GM23338 (cell line): Measurements from ENCODE around the gene VPS45. TPM values are rescaled to one million over a fixed set of nuclear protein-coding genes. Genes with fewer than 3 reads are reported as not detected.

Source experiments
- ATAC-seq: fragments of 200-7000 bp; cut with Tn5 transposase; 3 replicates; pipeline ENCODE4 v1.9.1; 2020
- DNase-seq: peaks from one replicate; pipeline ENCODE4 v3.0.0-alpha.2; 2015; ENCODE audit warnings: low spot score
- H2AFZ ChIP-seq: fragments of 200-600 bp; sonication (generic); 2 replicates; pipeline ENCODE4 v1.8.0; 2016; ENCODE audit warnings: antibody characterized with exemption, mild to moderate bottlenecking, moderate library complexity
- H3F3A ChIP-seq: fragments of 200-600 bp; sonication (generic); replicated peaks from 2 replicates; pipeline ENCODE4 v1.8.0; 2017; ENCODE audit warnings: antibody characterized with exemption, mixed run types, low read depth
- H3K27ac ChIP-seq: fragments of 200-600 bp; sonication (generic); 2 replicates; pipeline ENCODE4 v1.6.1; 2016; ENCODE audit warnings: low read depth
- H3K27me3 ChIP-seq: fragments of 200-600 bp; sonication (generic); 2 replicates; pipeline ENCODE4 v1.8.0; 2016; ENCODE audit warnings: mild to moderate bottlenecking, mixed run types, moderate library complexity; ENCODE audit not compliant: insufficient read depth
- H3K36me3 ChIP-seq: fragments of 200-600 bp; sonication (generic); 2 replicates; pipeline ENCODE4 v1.8.0; 2016; ENCODE audit warnings: mild to moderate bottlenecking; ENCODE audit not compliant: insufficient read depth
- H3K4me1 ChIP-seq: fragments of 200-600 bp; sonication (generic); 2 replicates; pipeline ENCODE4 v1.8.0; 2016; ENCODE audit warnings: mild to moderate bottlenecking, moderate library complexity; ENCODE audit not compliant: insufficient read depth
- H3K4me2 ChIP-seq: fragments of 200-600 bp; sonication (generic); 2 replicates; pipeline ENCODE4 v1.7.1; 2017; ENCODE audit warnings: mixed run types
- H3K4me3 ChIP-seq: fragments of 200-600 bp; sonication (generic); 2 replicates; pipeline ENCODE4 v1.6.1; 2016; ENCODE audit warnings: mixed run types
- H3K79me2 ChIP-seq: fragments of 200-600 bp; sonication (generic); replicated peaks from 2 replicates; pipeline ENCODE4 v1.8.0; 2017; ENCODE audit warnings: mild to moderate bottlenecking; ENCODE audit not compliant: insufficient read depth
- H3K9me2 ChIP-seq: fragments of 200-600 bp; sonication (generic); 2 replicates; pipeline ENCODE4 v1.8.0; 2017; ENCODE audit not compliant: insufficient read depth
- H4K20me1 ChIP-seq: fragments of 200-600 bp; sonication (generic); replicated peaks from 2 replicates; pipeline ENCODE4 v1.8.0; 2017; ENCODE audit warnings: mild to moderate bottlenecking; ENCODE audit not compliant: insufficient read depth
- H3K27ac Mint-ChIP-seq: 2 replicates; pipeline ENCODE4 v1.8.0; 2020; ENCODE audit warnings: inconsistent platforms, mild to moderate bottlenecking, moderate library complexity, mixed read lengths
- H3K27me3 Mint-ChIP-seq: 3 replicates; pipeline ENCODE4 v1.8.0; 2022; ENCODE audit warnings: low read depth, mild to moderate bottlenecking, moderate library complexity, mixed read lengths, inconsistent platforms; ENCODE audit not compliant: insufficient read depth, poor library complexity
- H3K36me3 Mint-ChIP-seq: 3 replicates; pipeline ENCODE4 v1.8.0; 2021; ENCODE audit warnings: low read depth, mild to moderate bottlenecking, inconsistent platforms, moderate library complexity, mixed read lengths
- H3K4me1 Mint-ChIP-seq: 3 replicates; pipeline ENCODE4 v1.8.0; 2020; ENCODE audit warnings: mild to moderate bottlenecking, inconsistent platforms, mixed read lengths
- H3K4me3 Mint-ChIP-seq: 3 replicates; pipeline ENCODE4 v1.8.0; 2021; ENCODE audit warnings: moderate library complexity, mild to moderate bottlenecking, inconsistent platforms, mixed read lengths
- H3K9me3 Mint-ChIP-seq: 3 replicates; pipeline ENCODE4 v1.8.0; 2020; ENCODE audit warnings: moderate library complexity, mild to moderate bottlenecking, inconsistent platforms, mixed read lengths
- ETS1 ChIP-seq: IDR thresholded peaks from 2 replicates; pipeline ENCODE4 v1.6.1; 2016; ENCODE audit warnings: antibody characterized with exemption
- EZH2phosphoT487 ChIP-seq: fragments of 200-600 bp; sonication (generic); IDR thresholded peaks from one replicate; pipeline ENCODE4 v1.8.1; 2018; ENCODE audit warnings: antibody characterized with exemption; ENCODE audit not compliant: unreplicated experiment
- JUNB ChIP-seq: IDR thresholded peaks from one replicate; pipeline ENCODE4 v1.6.1; 2016; ENCODE audit warnings: antibody characterized with exemption; ENCODE audit not compliant: unreplicated experiment
- POLR2AphosphoS5 ChIP-seq: IDR thresholded peaks from 2 replicates; pipeline ENCODE4 v1.6.1; 2016; ENCODE audit warnings: antibody characterized with exemption, low read depth
- STAT1 ChIP-seq: IDR thresholded peaks from one replicate; pipeline ENCODE4 v1.6.1; 2016; ENCODE audit warnings: antibody characterized with exemption; ENCODE audit not compliant: unreplicated experiment
- ZNF462 ChIP-seq: fragments of 250-450 bp; sonication (Bioruptor Pico); IDR thresholded peaks from 2 replicates; pipeline ENCODE4 v1.5.0; 2020; ENCODE audit warnings: mild to moderate bottlenecking, moderate library complexity
- polyA plus RNA-seq: library from polyadenylated mRNA; unstranded; fragments of >200 nt; fragmentation: Nextera tagmentation; extraction: Ambion mirVana; gene quantifications from 2 replicates; pipeline ENCODE4 v1.2.1, GENCODE V29; 2016
- total RNA-seq: library from RNA; depleted of rRNA; stranded (reverse); fragments of >200 nt; shearing (Covaris generic); gene quantifications from 2 replicates; pipeline ENCODE4 v1.2.3, GENCODE V29; 2014

The VPS45 gene
- total and polyA plus RNA-seq, 2 experiments from 2014 or later, result 23.5 to 37.5 TPM

DNA sequence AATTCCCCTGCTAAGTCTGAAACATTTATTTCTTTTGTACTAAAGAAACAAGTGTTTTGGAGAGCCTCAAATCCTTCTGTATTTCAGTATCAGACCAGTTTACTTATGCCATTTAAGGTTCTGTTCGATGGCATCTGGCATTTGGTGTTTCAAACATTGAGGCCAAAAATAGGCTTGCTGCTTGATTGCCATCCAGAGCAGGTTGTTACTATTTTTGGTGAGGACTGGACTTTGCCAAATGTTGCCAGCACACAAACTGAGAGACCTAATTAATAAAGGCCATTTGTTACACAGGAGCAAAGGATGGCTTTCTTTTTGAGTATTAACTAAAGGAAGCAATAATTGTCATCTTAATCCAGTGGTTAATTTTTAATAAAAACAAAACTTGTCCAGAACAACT is 26.2 kb downstream of the VPS45 start (continued):
- TF ChIP-seq ETS1, result no peak
- TF ChIP-seq STAT1, result no peak
- no peak for TF ChIP-seq JUNB
- TF ChIP-seq POLR2AphosphoS5, result no peak
- no peak for TF ChIP-seq EZH2phosphoT487
- no peak for TF ChIP-seq ZNF462

DNA sequence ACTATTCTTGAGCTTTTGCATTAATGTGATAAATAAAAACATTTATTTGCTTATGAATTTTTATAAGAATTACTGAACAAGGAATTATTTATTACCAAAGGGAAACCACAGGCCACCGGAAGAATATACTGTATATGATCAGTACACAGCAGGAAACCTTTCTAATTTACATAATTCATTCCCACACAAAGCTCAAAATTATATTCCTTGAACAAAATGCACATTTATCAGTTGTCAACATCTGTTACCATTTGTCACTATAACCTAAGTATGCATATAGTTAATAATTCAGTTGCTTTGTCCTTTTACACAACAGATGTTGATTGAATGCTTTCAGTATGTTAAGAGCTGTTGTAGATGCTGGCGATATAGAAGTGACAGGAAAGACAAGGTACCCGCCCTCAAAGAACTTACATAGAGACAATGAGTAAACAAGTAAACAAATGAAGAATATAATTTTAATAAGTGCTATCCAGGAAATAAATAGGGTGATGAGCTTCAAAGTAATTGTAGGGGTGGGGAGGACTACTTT is 27.2 kb downstream of the VPS45 start:
- no peak overlapping the region for H3K4me3 Mint-ChIP-seq
- no peak overlapping the region for H3K4me3 ChIP-seq
- no peaks in the 10 kb centered on the region for H3K4me1 ChIP-seq
- no peaks in the 10 kb centered on the region for H3K4me1 Mint-ChIP-seq
- peaks cover under 1% of the 10 kb centered on the region; the same call in 1 of the 3 replicates for H3K36me3 Mint-ChIP-seq
- H3K27ac ChIP-seq, result no peak overlapping the region
- ATAC-seq (no peak), DNase-seq (no peak)
- H3K27me3 Mint-ChIP-seq, result no peaks in the 10 kb centered on the region
- H3K9me2 ChIP-seq, result no peaks in the 10 kb centered on the region
- H2AFZ ChIP-seq, result no peak overlapping the region
- peaks cover 5% of the 10 kb centered on the region; the same call in 1 of the 2 replicates for H3K36me3 ChIP-seq
- 0 out of 2 replicates have a peak, but pooled peaks cover 3% of the 10 kb centered on the region for H3F3A ChIP-seq
- H3K27me3 ChIP-seq, result no peaks in the 10 kb centered on the region
- H3K4me2 ChIP-seq, result no peak overlapping the region
- 0 out of 2 replicates have a peak, but pooled peaks cover 3% of the 10 kb centered on the region for H4K20me1 ChIP-seq
- no peak overlapping the region for H3K27ac Mint-ChIP-seq
- no peaks in the 10 kb centered on the region for H3K9me3 Mint-ChIP-seq
- no peaks in the 10 kb centered on the region for H3K79me2 ChIP-seq
- TF ChIP-seq ZNF462, result no peak
- TF ChIP-seq EZH2phosphoT487, result no peak
- no peak for TF ChIP-seq ETS1
